RWPE2 (cell line): ENCODE data around the gene SLTM.

Experiments
- ATAC-seq: fragments of 200-7000 bp; cut with Tn5 transposase; 3 replicates; pipeline ENCODE4 v1.9.1; 2021; ENCODE audit warnings: low read depth
- DNase-seq: peaks from one replicate; pipeline ENCODE4 v3.0.0-alpha.2; 2020; ENCODE audit warnings: low spot score
- H3K27ac ChIP-seq: fragments of 450-650 bp; 2 replicates; pipeline ENCODE4 v1.5.1; 2017; ENCODE audit warnings: mild to moderate bottlenecking; ENCODE audit not compliant: poor library complexity, severe bottlenecking
- H3K27me3 ChIP-seq: fragments of 250-450 bp; sonication (Bioruptor Pico); 2 replicates; pipeline ENCODE4 v1.5.1; 2021; ENCODE audit warnings: mild to moderate bottlenecking, moderate library complexity; ENCODE audit not compliant: insufficient read depth, poor library complexity, severe bottlenecking
- H3K36me3 ChIP-seq: fragments of 250-450 bp; sonication (Bioruptor Pico); 2 replicates; pipeline ENCODE4 v1.5.1; 2020; ENCODE audit warnings: low read depth, mild to moderate bottlenecking, moderate library complexity
- H3K4me1 ChIP-seq: fragments of 250-450 bp; sonication (Bioruptor Pico); 2 replicates; pipeline ENCODE4 v1.5.1; 2021; ENCODE audit warnings: mild to moderate bottlenecking, moderate library complexity; ENCODE audit not compliant: insufficient read depth, poor library complexity, severe bottlenecking
- H3K4me3 ChIP-seq: fragments of 250-450 bp; sonication (Bioruptor Pico); 2 replicates; pipeline ENCODE4 v1.5.1; 2021; ENCODE audit warnings: mild to moderate bottlenecking, moderate library complexity; ENCODE audit not compliant: severe bottlenecking
- H3K9me3 ChIP-seq: fragments of 250-450 bp; sonication (Bioruptor Pico); 2 replicates; pipeline ENCODE4 v1.5.1; 2021; ENCODE audit warnings: mild to moderate bottlenecking, moderate library complexity; ENCODE audit not compliant: severe bottlenecking
- CTCF ChIP-seq: fragments of 450-650 bp; IDR thresholded peaks from one replicate; pipeline ENCODE4 v1.5.1; 2017; ENCODE audit warnings: mild to moderate bottlenecking, moderate library complexity; ENCODE audit not compliant: poor library complexity, severe bottlenecking

Gene SLTM

GRCh38 chr15:58933281-58934113, at the start of gene SLTM:
SLTM (minus strand) TSS chr15:58933679; CDS start chr15:58933565, 114 bp downstream.
- peak; percentile 36 for TF ChIP-seq CTCF
- Histone ChIP-seq H3K27me3 (no peaks in the 10 kb centered on the region), H3K27ac (peak within 1 kb of the TSS; percentile 90)

DNA sequence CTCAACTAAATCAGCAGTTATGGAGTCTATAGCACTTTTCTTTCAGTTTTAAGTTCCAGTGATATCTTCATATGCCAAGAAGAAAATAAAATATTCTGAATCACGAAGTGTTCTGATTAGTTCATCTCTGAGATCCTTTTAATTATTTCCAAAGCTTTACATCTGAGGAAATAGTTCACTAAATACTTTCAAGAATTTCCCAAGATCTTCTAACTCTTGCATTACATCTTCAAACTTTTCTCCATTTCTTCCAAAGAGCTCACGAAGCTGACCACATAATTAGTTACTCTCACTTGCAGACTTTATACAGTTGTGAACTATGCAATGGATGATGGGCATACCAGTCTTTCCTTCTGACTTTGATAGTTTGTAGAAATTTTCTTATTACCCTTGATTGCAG, 49.8 kb upstream of the SLTM start:
- no peaks in the 10 kb centered on the region for H3K9me3 ChIP-seq
- DNase-seq (no peak), ATAC-seq (no peak)
- no peak overlapping the region for H3K27ac ChIP-seq
- H3K27me3 ChIP-seq: no peaks in the 10 kb centered on the region
- H3K4me1 ChIP-seq: peaks cover 4% of the 10 kb centered on the region
- TF ChIP-seq CTCF: no peak
- H3K36me3 ChIP-seq: no peaks in the 10 kb centered on the region; the same call in 1 of the 2 replicates
- no peak overlapping the region for H3K4me3 ChIP-seq

More at GRCh38 chr15:58933281-58934113, at the start of gene SLTM:
- peak; percentile 98 for DNase-seq
- peak; percentile 94 for ATAC-seq
- peaks cover 28% of the 10 kb centered on the region for H3K36me3 ChIP-seq
- no peaks in the 10 kb centered on the region for H3K9me3 ChIP-seq
- H3K4me3 ChIP-seq: peak within 1 kb of the TSS; percentile 79
- H3K4me1 ChIP-seq: peaks cover 20% of the 10 kb centered on the region

- no peak overlapping the region for H3K27ac ChIP-seq
- H3K4me1 ChIP-seq: peaks cover 3% of the 10 kb centered on the region
- ATAC-seq: no peak
These were observed 48.5 kb upstream of the SLTM start for GRCh38 chr15:58981808-58982475.

GRCh38 chr15:58980351-58980939, 47.0 kb upstream of the SLTM start:
- TF ChIP-seq CTCF: peak; percentile 97
- DNase-seq (no peak), ATAC-seq (no peak)
- Histone ChIP-seq H3K4me3 (no peak overlapping the region), H3K27me3 (no peaks in the 10 kb centered on the region), H3K36me3 (no peaks in the 10 kb centered on the region), H3K4me1 (no peaks in the 10 kb centered on the region), H3K9me3 (no peaks in the 10 kb centered on the region), H3K27ac (no peak overlapping the region)

More at GRCh38 chr15:58981808-58982475, 48.5 kb upstream of the SLTM start:
- Histone ChIP-seq H3K4me3 (no peak overlapping the region), H3K36me3 (no peaks in the 10 kb centered on the region), H3K27me3 (no peaks in the 10 kb centered on the region), H3K9me3 (no peaks in the 10 kb centered on the region)
- DNase-seq: no peak
- TF ChIP-seq CTCF: no peak
